WTC11 (cell line): ENCODE measurements around the gene GPC2. TPM values are rescaled to one million over a fixed set of nuclear protein-coding genes. Genes with fewer than 3 reads are reported as not detected.
A peak's percentile ranks its signal among the peaks of the same experiment; 100 is the strongest.

Experiments
- ATF1 ChIP-seq: sonication (generic); formaldehyde crosslinking; IDR thresholded peaks from 2 replicates; pipeline ENCODE4 v1.8.1; 2023; ENCODE audit warnings: mild to moderate bottlenecking, moderate library complexity, missing genetic modification reagents
- CREB1 ChIP-seq: sonication (generic); formaldehyde crosslinking; IDR thresholded peaks from 2 replicates; pipeline ENCODE4 v1.8.0; 2023; ENCODE audit warnings: mild to moderate bottlenecking, missing genetic modification reagents
- NR2C2 ChIP-seq: sonication (generic); formaldehyde crosslinking; IDR thresholded peaks from 2 replicates; pipeline ENCODE4 v1.8.0; 2022; ENCODE audit warnings: mild to moderate bottlenecking, missing genetic modification reagents
- RELA ChIP-seq: sonication (generic); formaldehyde crosslinking; IDR thresholded peaks from 2 replicates; pipeline ENCODE4 v1.8.1; 2022; ENCODE audit warnings: missing genetic modification reagents, mild to moderate bottlenecking, borderline replicate concordance
- SMAD4 ChIP-seq: sonication (generic); formaldehyde crosslinking; IDR thresholded peaks from 2 replicates; pipeline ENCODE4 v1.8.0; 2022; ENCODE audit warnings: mild to moderate bottlenecking, missing genetic modification reagents
- ZNF396 ChIP-seq: fragments of 250-450 bp; sonication (Bioruptor Pico); IDR thresholded peaks from 2 replicates; pipeline ENCODE4 v1.8.0; 2021; ENCODE audit warnings: mild to moderate bottlenecking, moderate library complexity, borderline replicate concordance
- ZNF671 ChIP-seq: fragments of 250-450 bp; sonication (Bioruptor Pico); IDR thresholded peaks from 2 replicates; pipeline ENCODE4 v1.8.0; 2021; ENCODE audit warnings: mild to moderate bottlenecking
- total RNA-seq: library from RNA; stranded (reverse); gene quantifications from 3 replicates; pipeline ENCODE4 v1.2.3, GENCODE V29; 2021
- TF ChIP-seq, protein P1 (sequence below): fragments of 250-450 bp; sonication (Bioruptor Pico); IDR thresholded peaks from 2 replicates; pipeline ENCODE4 v1.9.0; 2021; ENCODE audit warnings: mild to moderate bottlenecking, borderline replicate concordance
- TF ChIP-seq, protein P2 (sequence below): sonication (generic); formaldehyde crosslinking; IDR thresholded peaks from 2 replicates; pipeline ENCODE4 v1.8.1; 2022; ENCODE audit warnings: mild to moderate bottlenecking, missing genetic modification reagents, moderate library complexity, borderline replicate concordance
- TF ChIP-seq, protein P3 (sequence below): sonication (generic); formaldehyde crosslinking; IDR thresholded peaks from 2 replicates; pipeline ENCODE4 v1.8.1; 2023; ENCODE audit warnings: mild to moderate bottlenecking, missing genetic modification reagents
- TF ChIP-seq, protein P4 (sequence below): sonication (generic); formaldehyde crosslinking; IDR thresholded peaks from 2 replicates; pipeline ENCODE4 v1.8.0; 2022; ENCODE audit warnings: missing genetic modification reagents
- TF ChIP-seq, protein P5 (sequence below): fragments of 250-450 bp; sonication (Bioruptor Pico); IDR thresholded peaks from 2 replicates; pipeline ENCODE4 v1.9.0; 2021; ENCODE audit warnings: moderate library complexity, mild to moderate bottlenecking, inconsistent platforms, borderline replicate concordance
- TF ChIP-seq, protein P6 (sequence below): sonication (generic); formaldehyde crosslinking; IDR thresholded peaks from 2 replicates; pipeline ENCODE4 v1.8.0; 2022; ENCODE audit warnings: mild to moderate bottlenecking, missing genetic modification reagents

GPC2 gene
- total RNA-seq, 1 experiment from 2014 or later: 52.1 TPM

DNA sequence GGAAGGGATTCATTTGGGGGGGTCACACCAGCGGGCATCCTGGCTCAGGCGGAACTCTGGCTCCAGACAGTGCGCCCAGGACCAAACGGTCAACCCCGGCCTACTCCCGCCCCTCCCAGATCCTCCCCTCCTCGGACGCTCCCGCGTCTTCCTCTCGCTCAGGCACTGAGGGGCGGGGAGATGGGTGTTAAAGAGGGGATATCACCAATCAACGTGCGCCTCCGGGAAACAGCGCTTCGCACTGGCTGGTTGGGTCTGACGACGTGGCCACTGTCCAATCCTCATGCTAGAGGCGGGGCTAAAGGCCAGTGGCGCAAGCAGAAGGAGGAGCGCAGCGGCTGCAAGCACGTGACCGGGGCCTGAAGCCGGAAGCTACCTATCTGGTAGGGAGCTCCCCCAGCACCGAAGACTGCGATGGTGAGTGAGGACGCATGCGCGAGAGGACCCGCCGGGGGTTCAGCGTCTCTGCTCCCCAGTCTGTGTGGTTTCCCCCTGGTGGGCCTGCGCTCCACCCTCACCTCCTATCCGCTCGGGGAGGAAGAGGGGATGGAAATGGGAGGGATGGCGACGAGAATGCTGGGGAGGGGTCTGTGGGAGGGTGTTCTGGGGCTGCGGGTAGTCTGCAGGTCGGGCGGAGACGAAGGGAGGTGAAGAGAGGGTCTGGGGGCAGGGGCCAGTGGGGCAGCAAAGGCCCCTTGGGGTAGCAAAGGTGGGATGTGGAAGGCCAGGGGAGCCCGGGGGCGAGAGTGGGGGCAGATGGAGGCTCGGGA is 28.4 kb downstream of the GPC2 start, which contains the start of gene LAMTOR4 (continued):
- TF ChIP-seq, protein P1, sequence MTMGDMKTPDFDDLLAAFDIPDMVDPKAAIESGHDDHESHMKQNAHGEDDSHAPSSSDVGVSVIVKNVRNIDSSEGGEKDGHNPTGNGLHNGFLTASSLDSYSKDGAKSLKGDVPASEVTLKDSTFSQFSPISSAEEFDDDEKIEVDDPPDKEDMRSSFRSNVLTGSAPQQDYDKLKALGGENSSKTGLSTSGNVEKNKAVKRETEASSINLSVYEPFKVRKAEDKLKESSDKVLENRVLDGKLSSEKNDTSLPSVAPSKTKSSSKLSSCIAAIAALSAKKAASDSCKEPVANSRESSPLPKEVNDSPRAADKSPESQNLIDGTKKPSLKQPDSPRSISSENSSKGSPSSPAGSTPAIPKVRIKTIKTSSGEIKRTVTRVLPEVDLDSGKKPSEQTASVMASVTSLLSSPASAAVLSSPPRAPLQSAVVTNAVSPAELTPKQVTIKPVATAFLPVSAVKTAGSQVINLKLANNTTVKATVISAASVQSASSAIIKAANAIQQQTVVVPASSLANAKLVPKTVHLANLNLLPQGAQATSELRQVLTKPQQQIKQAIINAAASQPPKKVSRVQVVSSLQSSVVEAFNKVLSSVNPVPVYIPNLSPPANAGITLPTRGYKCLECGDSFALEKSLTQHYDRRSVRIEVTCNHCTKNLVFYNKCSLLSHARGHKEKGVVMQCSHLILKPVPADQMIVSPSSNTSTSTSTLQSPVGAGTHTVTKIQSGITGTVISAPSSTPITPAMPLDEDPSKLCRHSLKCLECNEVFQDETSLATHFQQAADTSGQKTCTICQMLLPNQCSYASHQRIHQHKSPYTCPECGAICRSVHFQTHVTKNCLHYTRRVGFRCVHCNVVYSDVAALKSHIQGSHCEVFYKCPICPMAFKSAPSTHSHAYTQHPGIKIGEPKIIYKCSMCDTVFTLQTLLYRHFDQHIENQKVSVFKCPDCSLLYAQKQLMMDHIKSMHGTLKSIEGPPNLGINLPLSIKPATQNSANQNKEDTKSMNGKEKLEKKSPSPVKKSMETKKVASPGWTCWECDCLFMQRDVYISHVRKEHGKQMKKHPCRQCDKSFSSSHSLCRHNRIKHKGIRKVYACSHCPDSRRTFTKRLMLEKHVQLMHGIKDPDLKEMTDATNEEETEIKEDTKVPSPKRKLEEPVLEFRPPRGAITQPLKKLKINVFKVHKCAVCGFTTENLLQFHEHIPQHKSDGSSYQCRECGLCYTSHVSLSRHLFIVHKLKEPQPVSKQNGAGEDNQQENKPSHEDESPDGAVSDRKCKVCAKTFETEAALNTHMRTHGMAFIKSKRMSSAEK (CRISPR knock-in tag): no peak
- TF ChIP-seq SMAD4 (CRISPR knock-in tag) (no peak), ZNF396 (no peak), RELA (CRISPR knock-in tag) (no peak), CREB1 (CRISPR knock-in tag) (no peak), NR2C2 (CRISPR knock-in tag) (no peak), ZNF671 (CRISPR knock-in tag) (0 out of 2 replicates have a peak, but pooled peaks have one; percentile 13), ATF1 (CRISPR knock-in tag) (no peak)
- TF ChIP-seq, protein P2, sequence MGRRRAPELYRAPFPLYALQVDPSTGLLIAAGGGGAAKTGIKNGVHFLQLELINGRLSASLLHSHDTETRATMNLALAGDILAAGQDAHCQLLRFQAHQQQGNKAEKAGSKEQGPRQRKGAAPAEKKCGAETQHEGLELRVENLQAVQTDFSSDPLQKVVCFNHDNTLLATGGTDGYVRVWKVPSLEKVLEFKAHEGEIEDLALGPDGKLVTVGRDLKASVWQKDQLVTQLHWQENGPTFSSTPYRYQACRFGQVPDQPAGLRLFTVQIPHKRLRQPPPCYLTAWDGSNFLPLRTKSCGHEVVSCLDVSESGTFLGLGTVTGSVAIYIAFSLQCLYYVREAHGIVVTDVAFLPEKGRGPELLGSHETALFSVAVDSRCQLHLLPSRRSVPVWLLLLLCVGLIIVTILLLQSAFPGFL: no peak
- TF ChIP-seq, protein P3, sequence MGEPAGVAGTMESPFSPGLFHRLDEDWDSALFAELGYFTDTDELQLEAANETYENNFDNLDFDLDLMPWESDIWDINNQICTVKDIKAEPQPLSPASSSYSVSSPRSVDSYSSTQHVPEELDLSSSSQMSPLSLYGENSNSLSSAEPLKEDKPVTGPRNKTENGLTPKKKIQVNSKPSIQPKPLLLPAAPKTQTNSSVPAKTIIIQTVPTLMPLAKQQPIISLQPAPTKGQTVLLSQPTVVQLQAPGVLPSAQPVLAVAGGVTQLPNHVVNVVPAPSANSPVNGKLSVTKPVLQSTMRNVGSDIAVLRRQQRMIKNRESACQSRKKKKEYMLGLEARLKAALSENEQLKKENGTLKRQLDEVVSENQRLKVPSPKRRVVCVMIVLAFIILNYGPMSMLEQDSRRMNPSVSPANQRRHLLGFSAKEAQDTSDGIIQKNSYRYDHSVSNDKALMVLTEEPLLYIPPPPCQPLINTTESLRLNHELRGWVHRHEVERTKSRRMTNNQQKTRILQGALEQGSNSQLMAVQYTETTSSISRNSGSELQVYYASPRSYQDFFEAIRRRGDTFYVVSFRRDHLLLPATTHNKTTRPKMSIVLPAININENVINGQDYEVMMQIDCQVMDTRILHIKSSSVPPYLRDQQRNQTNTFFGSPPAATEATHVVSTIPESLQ (CRISPR knock-in tag): no peak
- TF ChIP-seq, protein P4, sequence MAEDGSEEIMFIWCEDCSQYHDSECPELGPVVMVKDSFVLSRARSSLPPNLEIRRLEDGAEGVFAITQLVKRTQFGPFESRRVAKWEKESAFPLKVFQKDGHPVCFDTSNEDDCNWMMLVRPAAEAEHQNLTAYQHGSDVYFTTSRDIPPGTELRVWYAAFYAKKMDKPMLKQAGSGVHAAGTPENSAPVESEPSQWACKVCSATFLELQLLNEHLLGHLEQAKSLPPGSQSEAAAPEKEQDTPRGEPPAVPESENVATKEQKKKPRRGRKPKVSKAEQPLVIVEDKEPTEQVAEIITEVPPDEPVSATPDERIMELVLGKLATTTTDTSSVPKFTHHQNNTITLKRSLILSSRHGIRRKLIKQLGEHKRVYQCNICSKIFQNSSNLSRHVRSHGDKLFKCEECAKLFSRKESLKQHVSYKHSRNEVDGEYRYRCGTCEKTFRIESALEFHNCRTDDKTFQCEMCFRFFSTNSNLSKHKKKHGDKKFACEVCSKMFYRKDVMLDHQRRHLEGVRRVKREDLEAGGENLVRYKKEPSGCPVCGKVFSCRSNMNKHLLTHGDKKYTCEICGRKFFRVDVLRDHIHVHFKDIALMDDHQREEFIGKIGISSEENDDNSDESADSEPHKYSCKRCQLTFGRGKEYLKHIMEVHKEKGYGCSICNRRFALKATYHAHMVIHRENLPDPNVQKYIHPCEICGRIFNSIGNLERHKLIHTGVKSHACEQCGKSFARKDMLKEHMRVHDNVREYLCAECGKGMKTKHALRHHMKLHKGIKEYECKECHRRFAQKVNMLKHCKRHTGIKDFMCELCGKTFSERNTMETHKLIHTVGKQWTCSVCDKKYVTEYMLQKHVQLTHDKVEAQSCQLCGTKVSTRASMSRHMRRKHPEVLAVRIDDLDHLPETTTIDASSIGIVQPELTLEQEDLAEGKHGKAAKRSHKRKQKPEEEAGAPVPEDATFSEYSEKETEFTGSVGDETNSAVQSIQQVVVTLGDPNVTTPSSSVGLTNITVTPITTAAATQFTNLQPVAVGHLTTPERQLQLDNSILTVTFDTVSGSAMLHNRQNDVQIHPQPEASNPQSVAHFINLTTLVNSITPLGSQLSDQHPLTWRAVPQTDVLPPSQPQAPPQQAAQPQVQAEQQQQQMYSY: peak; percentile 79
- TF ChIP-seq, protein P5, sequence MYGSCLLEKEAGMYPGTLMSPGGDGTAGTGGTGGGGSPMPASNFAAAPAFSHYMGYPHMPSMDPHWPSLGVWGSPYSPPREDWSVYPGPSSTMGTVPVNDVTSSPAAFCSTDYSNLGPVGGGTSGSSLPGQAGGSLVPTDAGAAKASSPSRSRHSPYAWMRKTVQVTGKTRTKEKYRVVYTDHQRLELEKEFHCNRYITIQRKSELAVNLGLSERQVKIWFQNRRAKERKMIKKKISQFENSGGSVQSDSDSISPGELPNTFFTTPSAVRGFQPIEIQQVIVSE: no peak
- TF ChIP-seq, protein P6, sequence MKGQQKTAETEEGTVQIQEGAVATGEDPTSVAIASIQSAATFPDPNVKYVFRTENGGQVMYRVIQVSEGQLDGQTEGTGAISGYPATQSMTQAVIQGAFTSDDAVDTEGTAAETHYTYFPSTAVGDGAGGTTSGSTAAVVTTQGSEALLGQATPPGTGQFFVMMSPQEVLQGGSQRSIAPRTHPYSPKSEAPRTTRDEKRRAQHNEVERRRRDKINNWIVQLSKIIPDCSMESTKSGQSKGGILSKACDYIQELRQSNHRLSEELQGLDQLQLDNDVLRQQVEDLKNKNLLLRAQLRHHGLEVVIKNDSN (CRISPR knock-in tag): peak; percentile 97
